Measurements from ENCODE around the gene JAG2.

The JAG2 gene

DNA sequence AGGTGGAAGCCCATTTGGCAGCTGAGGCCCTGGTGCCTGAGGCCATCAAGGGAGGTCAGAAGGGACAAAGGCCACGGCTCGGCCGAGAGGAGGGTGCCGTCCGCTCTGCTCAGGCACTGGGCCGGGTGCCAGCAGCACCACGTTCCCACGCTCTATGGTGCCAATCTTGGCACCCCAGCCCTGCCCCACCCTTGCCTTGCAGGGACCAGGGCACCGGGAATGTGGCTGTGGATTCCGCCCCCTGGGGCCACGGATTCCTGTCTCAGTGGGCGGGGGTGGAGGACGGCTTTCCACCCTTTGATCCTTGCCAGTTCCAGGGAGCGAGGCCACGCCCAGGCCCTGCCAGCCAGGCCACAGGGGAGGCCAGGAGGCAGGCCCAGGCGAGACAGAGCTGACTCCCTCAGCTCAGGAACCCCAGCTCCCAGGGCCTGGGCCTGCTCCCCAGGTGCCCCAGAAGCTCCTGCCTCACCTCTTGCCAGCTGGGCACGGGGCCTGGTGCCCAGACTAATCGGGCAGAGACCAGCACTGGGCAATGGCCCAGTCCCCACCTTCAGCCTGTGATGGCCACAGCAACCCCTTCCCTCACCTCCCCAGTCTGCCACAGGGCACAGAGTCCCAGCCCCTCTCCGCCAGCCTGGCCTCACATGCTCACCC is 76.9 kb downstream of the JAG2 start:
- Mint-ChIP-seq H3K27ac (no peak overlapping the region), H3K4me3 (no peak overlapping the region), H3K36me3 (ENCODE audit: low read depth) (no peaks in the 10 kb centered on the region), H3K9me3 (no peaks in the 10 kb centered on the region), H3K27me3 (peaks cover 2% of the 10 kb centered on the region), H3K4me1 (ENCODE audit: low read depth) (peaks cover 28% of the 10 kb centered on the region)
- no peak for DNase-seq

DNA sequence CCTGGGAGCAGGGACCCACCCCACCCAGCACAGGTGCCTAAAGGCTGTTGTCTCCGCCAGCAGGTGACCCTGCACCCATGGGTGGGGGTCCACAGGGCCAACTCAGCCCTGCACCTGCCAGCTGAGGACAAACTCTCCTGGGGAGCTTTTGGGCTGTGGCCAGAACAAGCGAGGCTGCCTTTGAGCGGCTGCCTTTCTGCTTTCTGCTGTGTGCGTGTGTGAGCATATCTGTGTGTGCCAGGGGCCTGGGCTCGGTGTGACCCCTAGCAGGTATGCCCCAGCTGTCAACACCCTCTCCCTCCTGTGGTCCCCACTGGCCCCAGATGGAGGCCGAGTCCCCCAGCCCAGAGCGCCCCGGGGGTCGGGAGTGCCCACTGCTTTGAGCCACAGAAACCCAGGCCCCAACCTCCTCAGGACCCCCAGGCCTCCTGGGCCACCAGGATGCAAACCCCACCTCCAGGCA is 77.5 kb downstream of the JAG2 start:
- DNase-seq = no peak
- H3K4me3 Mint-ChIP-seq = no peak overlapping the region
- peaks cover 32% of the 10 kb centered on the region for H3K4me1 Mint-ChIP-seq (ENCODE audit: low read depth)
- no peak overlapping the region for H3K27ac Mint-ChIP-seq
- H3K27me3 Mint-ChIP-seq = peaks cover 2% of the 10 kb centered on the region
- H3K36me3 Mint-ChIP-seq (ENCODE audit: low read depth) = no peaks in the 10 kb centered on the region
- H3K9me3 Mint-ChIP-seq = no peaks in the 10 kb centered on the region

All from activated T-cell treated with anti-CD3 and anti-CD28 coated beads, Interleukin-2, amount 50 U/mL, for 24 hours (primary cell).